ENCODE results near the gene TTI1. TPM values are rescaled to one million over a fixed set of nuclear protein-coding genes. Genes with fewer than 3 reads are reported as not detected.

TTI1 gene
- total and polyA plus RNA-seq, 2 of the 13 experiments (the other 11 are each of a cell fraction or from before 2014, with no cell fraction given): 22.9 to 39.8 TPM

DNA sequence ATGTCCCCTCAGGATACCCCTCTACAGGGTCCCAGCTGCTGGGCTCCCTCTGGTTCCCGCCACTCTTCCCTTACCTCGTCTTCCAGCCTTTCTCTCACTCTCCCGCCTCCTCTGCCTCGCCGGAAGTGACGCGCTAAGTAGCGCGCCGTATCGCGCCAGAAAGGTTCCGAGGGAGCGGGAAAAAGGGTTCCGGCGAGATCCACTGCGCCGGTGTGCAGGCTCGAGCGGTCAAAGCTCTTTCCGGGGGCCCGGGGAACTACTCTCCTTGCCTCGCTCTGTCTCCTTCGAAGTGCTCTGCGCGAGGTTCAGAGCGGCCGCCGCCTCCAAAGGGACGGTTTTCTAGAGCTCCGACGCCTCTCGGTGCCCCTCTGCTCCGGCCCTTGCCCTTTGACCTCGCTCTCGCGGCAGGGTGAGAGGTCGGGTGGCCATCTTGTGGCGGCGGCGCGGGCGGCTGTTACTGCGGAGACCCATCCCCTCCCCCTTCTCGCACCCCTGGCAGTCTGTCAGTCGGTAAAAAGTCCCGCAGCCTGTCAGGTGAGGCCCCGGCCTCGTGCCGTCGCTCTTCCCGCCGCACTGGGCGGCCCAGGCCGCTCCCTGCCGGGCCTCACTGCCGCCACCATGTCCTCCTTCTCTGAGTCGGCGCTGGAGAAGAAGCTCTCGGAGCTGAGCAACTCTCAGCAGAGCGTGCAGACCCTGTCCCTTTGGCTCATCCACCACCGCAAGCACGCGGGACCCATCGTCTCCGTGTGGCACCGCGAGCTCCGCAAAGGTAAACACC, at the start of gene TTI1, which contains the start of gene RPRD1B (continued):
- TF ChIP-seq, protein P1, sequence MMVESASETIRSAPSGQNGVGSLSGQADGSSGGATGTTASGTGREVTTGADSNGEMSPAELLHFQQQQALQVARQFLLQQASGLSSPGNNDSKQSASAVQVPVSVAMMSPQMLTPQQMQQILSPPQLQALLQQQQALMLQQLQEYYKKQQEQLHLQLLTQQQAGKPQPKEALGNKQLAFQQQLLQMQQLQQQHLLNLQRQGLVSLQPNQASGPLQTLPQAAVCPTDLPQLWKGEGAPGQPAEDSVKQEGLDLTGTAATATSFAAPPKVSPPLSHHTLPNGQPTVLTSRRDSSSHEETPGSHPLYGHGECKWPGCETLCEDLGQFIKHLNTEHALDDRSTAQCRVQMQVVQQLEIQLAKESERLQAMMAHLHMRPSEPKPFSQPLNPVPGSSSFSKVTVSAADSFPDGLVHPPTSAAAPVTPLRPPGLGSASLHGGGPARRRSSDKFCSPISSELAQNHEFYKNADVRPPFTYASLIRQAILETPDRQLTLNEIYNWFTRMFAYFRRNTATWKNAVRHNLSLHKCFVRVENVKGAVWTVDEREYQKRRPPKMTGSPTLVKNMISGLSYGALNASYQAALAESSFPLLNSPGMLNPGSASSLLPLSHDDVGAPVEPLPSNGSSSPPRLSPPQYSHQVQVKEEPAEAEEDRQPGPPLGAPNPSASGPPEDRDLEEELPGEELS (CRISPR knock-in tag; IDR thresholded peaks at IDR 0.05): peak; percentile 57
- TF ChIP-seq, protein P2, sequence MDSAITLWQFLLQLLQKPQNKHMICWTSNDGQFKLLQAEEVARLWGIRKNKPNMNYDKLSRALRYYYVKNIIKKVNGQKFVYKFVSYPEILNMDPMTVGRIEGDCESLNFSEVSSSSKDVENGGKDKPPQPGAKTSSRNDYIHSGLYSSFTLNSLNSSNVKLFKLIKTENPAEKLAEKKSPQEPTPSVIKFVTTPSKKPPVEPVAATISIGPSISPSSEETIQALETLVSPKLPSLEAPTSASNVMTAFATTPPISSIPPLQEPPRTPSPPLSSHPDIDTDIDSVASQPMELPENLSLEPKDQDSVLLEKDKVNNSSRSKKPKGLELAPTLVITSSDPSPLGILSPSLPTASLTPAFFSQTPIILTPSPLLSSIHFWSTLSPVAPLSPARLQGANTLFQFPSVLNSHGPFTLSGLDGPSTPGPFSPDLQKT (CRISPR knock-in tag; IDR thresholded peaks at IDR 0.05; ENCODE audit: borderline replicate concordance): no peak
- TF ChIP-seq MAZ (IDR thresholded peaks at IDR 0.05; ENCODE audit: borderline replicate concordance, low read depth, low read length) (peak; percentile 73; the same call in 1 of the 2 replicates), MAZ (CRISPR knock-in tag; IDR thresholded peaks at IDR 0.05; ENCODE audit: low read depth) (peak; percentile 95), GATAD2A (CRISPR knock-in tag; IDR thresholded peaks at IDR 0.05) (peak; percentile 74), NR2F1 (CRISPR knock-in tag; IDR thresholded peaks at IDR 0.05) (peak; percentile 90 to 99), FLYWCH1 (CRISPR knock-in tag; IDR thresholded peaks at IDR 0.05) (peak; percentile 91; the same call in 1 of the 2 replicates), REXO4 (CRISPR knock-in tag; IDR thresholded peaks at IDR 0.05; ENCODE audit: borderline replicate concordance) (peak; percentile 56; the same call in 1 of the 2 replicates), ZNF607 (CRISPR knock-in tag; IDR thresholded peaks at IDR 0.05; ENCODE audit: borderline replicate concordance) (peak; percentile 95), ZSCAN20 (CRISPR knock-in tag; IDR thresholded peaks at IDR 0.05; ENCODE audit: borderline replicate concordance) (peak; percentile 32; the same call in 1 of the 2 replicates), ZNF180 (CRISPR knock-in tag; IDR thresholded peaks at IDR 0.05; ENCODE audit: borderline replicate concordance, low read depth) (peak; percentile 12; the same call in 1 of the 2 replicates), CENPX (CRISPR knock-in tag; IDR thresholded peaks at IDR 0.05) (no peak), KDM2A (CRISPR knock-in tag; IDR thresholded peaks at IDR 0.05; ENCODE audit: borderline replicate concordance, low read depth) (peak; percentile 98), SMAD1 (CRISPR knock-in tag; IDR thresholded peaks at IDR 0.05; ENCODE audit: borderline replicate concordance, low read depth) (no peak), SUZ12 (IDR thresholded peaks at IDR 0.05; ENCODE audit: low read depth, low read length) (no peak), DMAP1 (CRISPR knock-in tag; IDR thresholded peaks at IDR 0.05) (peak; percentile 99), ZNF790 (CRISPR knock-in tag; IDR thresholded peaks at IDR 0.05; ENCODE audit: borderline replicate concordance) (peak; percentile 87; the same call in 1 of the 2 replicates), ZNF235 (CRISPR knock-in tag; IDR thresholded peaks at IDR 0.05; ENCODE audit: borderline replicate concordance) (peak; percentile 91), ELF1 (CRISPR knock-in tag; IDR thresholded peaks at IDR 0.05) (peak; percentile 86), HNRNPL (IDR thresholded peaks at IDR 0.05; ENCODE audit: low read depth, low read length) (peak; percentile 73; the same call in 1 of the 2 replicates), SRY (CRISPR knock-in tag; IDR thresholded peaks at IDR 0.05) (peak; percentile 85), ZNF674 (CRISPR knock-in tag; IDR thresholded peaks at IDR 0.05; ENCODE audit: low read depth) (0 out of 2 replicates have a peak, but pooled peaks have one; percentile 54)
- TF ChIP-seq, protein P3, sequence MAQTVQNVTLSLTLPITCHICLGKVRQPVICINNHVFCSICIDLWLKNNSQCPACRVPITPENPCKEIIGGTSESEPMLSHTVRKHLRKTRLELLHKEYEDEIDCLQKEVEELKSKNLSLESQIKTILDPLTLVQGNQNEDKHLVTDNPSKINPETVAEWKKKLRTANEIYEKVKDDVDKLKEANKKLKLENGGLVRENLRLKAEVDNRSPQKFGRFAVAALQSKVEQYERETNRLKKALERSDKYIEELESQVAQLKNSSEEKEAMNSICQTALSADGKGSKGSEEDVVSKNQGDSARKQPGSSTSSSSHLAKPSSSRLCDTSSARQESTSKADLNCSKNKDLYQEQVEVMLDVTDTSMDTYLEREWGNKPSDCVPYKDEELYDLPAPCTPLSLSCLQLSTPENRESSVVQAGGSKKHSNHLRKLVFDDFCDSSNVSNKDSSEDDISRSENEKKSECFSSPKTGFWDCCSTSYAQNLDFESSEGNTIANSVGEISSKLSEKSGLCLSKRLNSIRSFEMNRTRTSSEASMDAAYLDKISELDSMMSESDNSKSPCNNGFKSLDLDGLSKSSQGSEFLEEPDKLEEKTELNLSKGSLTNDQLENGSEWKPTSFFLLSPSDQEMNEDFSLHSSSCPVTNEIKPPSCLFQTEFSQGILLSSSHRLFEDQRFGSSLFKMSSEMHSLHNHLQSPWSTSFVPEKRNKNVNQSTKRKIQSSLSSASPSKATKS (CRISPR knock-in tag; IDR thresholded peaks at IDR 0.05): peak; percentile 88; the same call in 1 of the 2 replicates
- TF ChIP-seq, protein P4, sequence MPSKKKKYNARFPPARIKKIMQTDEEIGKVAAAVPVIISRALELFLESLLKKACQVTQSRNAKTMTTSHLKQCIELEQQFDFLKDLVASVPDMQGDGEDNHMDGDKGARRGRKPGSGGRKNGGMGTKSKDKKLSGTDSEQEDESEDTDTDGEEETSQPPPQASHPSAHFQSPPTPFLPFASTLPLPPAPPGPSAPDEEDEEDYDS (CRISPR knock-in tag; IDR thresholded peaks at IDR 0.05): peak; percentile 85; the same call in 1 of the 2 replicates

All from HepG2 (cell line).